H9 (cell line): ENCODE data around the gene FOXG1. TPM values are rescaled to one million over a fixed set of nuclear protein-coding genes. Genes with fewer than 3 reads are reported as not detected.

Experiments used
- DNase-seq: peaks from one replicate; pipeline ENCODE4 v3.0.0-alpha.2; 2017
- H2AFZ ChIP-seq: one replicate; pipeline ENCODE4 v1.6.1; 2013; ENCODE audit warnings: mild to moderate bottlenecking, low read length, control low read depth, moderate library complexity
- H2AK5ac ChIP-seq: 2 replicates; pipeline ENCODE4 v1.6.1; 2013; ENCODE audit warnings: low read length, control low read depth, mixed read lengths; ENCODE audit not compliant: insufficient read length
- H2BK120ac ChIP-seq: one replicate; pipeline ENCODE4 v1.6.1; 2013; ENCODE audit warnings: low read depth, mild to moderate bottlenecking, low read length, control low read depth, inconsistent platforms; ENCODE audit not compliant: poor library complexity, severe bottlenecking
- H2BK12ac ChIP-seq: 2 replicates; pipeline ENCODE4 v1.6.1; 2013; ENCODE audit warnings: low read length, control low read depth, mixed read lengths, low read depth; ENCODE audit not compliant: insufficient read length
- H2BK15ac ChIP-seq: 2 replicates; pipeline ENCODE4 v1.6.1; 2013; ENCODE audit warnings: low read depth, low read length, control low read depth
- H2BK20ac ChIP-seq: one replicate; pipeline ENCODE4 v1.6.1; 2013; ENCODE audit warnings: low read depth, mild to moderate bottlenecking, low read length, control low read depth, inconsistent platforms; ENCODE audit not compliant: poor library complexity, severe bottlenecking
- H2BK5ac ChIP-seq: 2 replicates; pipeline ENCODE4 v1.6.1; 2013; ENCODE audit warnings: low read length, control low read depth, mixed read lengths; ENCODE audit not compliant: insufficient read length
- H3K14ac ChIP-seq: 2 replicates; pipeline ENCODE4 v1.6.1; 2013; ENCODE audit warnings: low read length, control low read depth; ENCODE audit not compliant: insufficient read depth
- H3K18ac ChIP-seq: 2 replicates; pipeline ENCODE4 v1.6.1; 2013; ENCODE audit warnings: low read depth, mild to moderate bottlenecking, mixed read lengths, low read length, control low read depth; ENCODE audit not compliant: insufficient read length
- H3K23ac ChIP-seq: 2 replicates; pipeline ENCODE4 v1.6.1; 2013; ENCODE audit warnings: low read length, control low read depth, mixed read lengths, low read depth; ENCODE audit not compliant: insufficient read length
- H3K23me2 ChIP-seq: 2 replicates; pipeline ENCODE4 v1.6.1; 2013; ENCODE audit warnings: low read depth, mild to moderate bottlenecking, mixed read lengths, low read length, control low read depth; ENCODE audit not compliant: insufficient read length, poor library complexity, severe bottlenecking
- H3K27ac ChIP-seq: 2 replicates; pipeline ENCODE4 v1.5.1; 2013; ENCODE audit warnings: low read length, control low read depth, mixed read lengths, low read depth; ENCODE audit not compliant: insufficient read length
- H3K27me3 ChIP-seq: 2 replicates; pipeline ENCODE4 v1.6.1; 2013; ENCODE audit warnings: low read length, control low read depth, inconsistent platforms; ENCODE audit not compliant: insufficient read depth
- H3K4ac ChIP-seq: 2 replicates; pipeline ENCODE4 v1.6.1; 2013; ENCODE audit warnings: low read depth, mild to moderate bottlenecking, control low read depth, inconsistent platforms, low read length, moderate library complexity
- H3K4me1 ChIP-seq: 2 replicates; pipeline ENCODE4 v1.6.1; 2013; ENCODE audit warnings: low read length, control low read depth, inconsistent platforms; ENCODE audit not compliant: insufficient read depth
- H3K4me2 ChIP-seq: 2 replicates; pipeline ENCODE4 v1.6.1; 2013; ENCODE audit warnings: low read length, control low read depth, mixed read lengths; ENCODE audit not compliant: insufficient read length, insufficient read depth
- H3K56ac ChIP-seq: 2 replicates; pipeline ENCODE4 v1.6.1; 2013; ENCODE audit warnings: low read depth, mild to moderate bottlenecking, mixed read lengths, low read length, control low read depth; ENCODE audit not compliant: insufficient read length
- H3K79me1 ChIP-seq: 2 replicates; pipeline ENCODE4 v1.6.1; 2013; ENCODE audit warnings: low read depth, mild to moderate bottlenecking, moderate library complexity, low read length, control low read depth, inconsistent platforms; ENCODE audit not compliant: insufficient read depth, poor library complexity, severe bottlenecking
- H3K79me2 ChIP-seq: 2 replicates; pipeline ENCODE4 v1.6.1; 2013; ENCODE audit warnings: low read length, control low read depth, inconsistent platforms; ENCODE audit not compliant: insufficient read depth
- H3K9ac ChIP-seq: 2 replicates; pipeline ENCODE4 v1.6.1; 2013; ENCODE audit warnings: low read length, control low read depth, mixed read lengths; ENCODE audit not compliant: insufficient read length; ENCODE audit errors: extremely low read depth
- H3K9me3 ChIP-seq: one replicate; pipeline ENCODE4 v1.6.1; 2013; ENCODE audit warnings: low read depth, low read length, inconsistent platforms; ENCODE audit not compliant: control insufficient read depth
- H3T11ph ChIP-seq: one replicate; pipeline ENCODE4 v1.6.1; 2013; ENCODE audit warnings: mild to moderate bottlenecking, low read length, control low read depth, inconsistent platforms
- H4K20me1 ChIP-seq: one replicate; pipeline ENCODE4 v1.6.1; 2013; ENCODE audit not compliant: control insufficient read depth, insufficient read length, insufficient read depth
- H4K5ac ChIP-seq: 2 replicates; pipeline ENCODE4 v1.6.1; 2013; ENCODE audit warnings: low read depth, mild to moderate bottlenecking, mixed read lengths, low read length, control low read depth; ENCODE audit not compliant: insufficient read length
- H4K8ac ChIP-seq: replicated peaks from 2 replicates; pipeline ENCODE4 v1.6.1; 2013; ENCODE audit warnings: low read length, control low read depth, mixed read lengths, low read depth; ENCODE audit not compliant: insufficient read length
- H4K91ac ChIP-seq: 2 replicates; pipeline ENCODE4 v1.6.1; 2013; ENCODE audit warnings: low read depth, mild to moderate bottlenecking, moderate library complexity, mixed read lengths, low read length, control low read depth; ENCODE audit not compliant: insufficient read length
- H3K27ac Mint-ChIP-seq, 3 experiments: 2 replicates in 2 of 3; 3 replicates in 1 of 3; pipeline ENCODE4 v1.8.0; 2020 to 2021; ENCODE audit warnings: mixed read lengths in 3 of 3, mild to moderate bottlenecking in 1 of 3, moderate library complexity in 1 of 3
- H3K27me3 Mint-ChIP-seq: 2 replicates; pipeline ENCODE4 v1.8.0; 2021; ENCODE audit warnings: low read depth, mild to moderate bottlenecking, moderate library complexity, mixed read lengths
- H3K36me3 Mint-ChIP-seq, 3 experiments: 2 replicates in 2 of 3; 3 replicates in 1 of 3; pipeline ENCODE4 v1.8.0; 2020 to 2021; ENCODE audit warnings: low read depth in 3 of 3, mixed read lengths in 3 of 3; ENCODE audit not compliant: insufficient read depth in 1 of 3
- H3K4me1 Mint-ChIP-seq, 2 experiments: 2 replicates each; pipeline ENCODE4 v1.8.0; 2020; ENCODE audit warnings: mixed read lengths in 2 of 2
- H3K4me3 Mint-ChIP-seq, 2 experiments: 2 replicates in 1 of 2; 3 replicates in 1 of 2; pipeline ENCODE4 v1.8.0; 2020 to 2021; ENCODE audit warnings: mild to moderate bottlenecking in 2 of 2, mixed read lengths in 2 of 2, moderate library complexity in 1 of 2
- H3K9me3 Mint-ChIP-seq, 2 experiments: 2 replicates in 1 of 2; 3 replicates in 1 of 2; pipeline ENCODE4 v1.8.0; 2020; ENCODE audit warnings: mild to moderate bottlenecking in 2 of 2, mixed read lengths in 2 of 2, moderate library complexity in 1 of 2
- CTCF ChIP-seq: fragments of 200-600 bp; sonication (generic); conservative IDR thresholded peaks from 3 replicates; pipeline ENCODE4 v1.8.0; 2021; ENCODE audit warnings: antibody characterized with exemption, mild to moderate bottlenecking
- WGBS: extraction: QIAGEN DNeasy Blood & Tissue Kit; methylation state at CpG from one replicate; pipeline ENCODE4 v1.1.7; 2013; ENCODE audit warnings: missing lambda C conversion rate, low lambda C conversion rate, mixed read lengths; ENCODE audit not compliant: insufficient read length; ENCODE audit errors: extremely low coverage; 5-methylcytosine and 5-hydroxymethylcytosine counted together
- total RNA-seq: library from RNA; stranded (reverse); gene quantifications from 2 replicates; pipeline ENCODE4 v1.2.1, GENCODE V29; 2021

Gene FOXG1
- total RNA-seq, 1 experiment from 2014 or later: 0.11 TPM

DNA sequence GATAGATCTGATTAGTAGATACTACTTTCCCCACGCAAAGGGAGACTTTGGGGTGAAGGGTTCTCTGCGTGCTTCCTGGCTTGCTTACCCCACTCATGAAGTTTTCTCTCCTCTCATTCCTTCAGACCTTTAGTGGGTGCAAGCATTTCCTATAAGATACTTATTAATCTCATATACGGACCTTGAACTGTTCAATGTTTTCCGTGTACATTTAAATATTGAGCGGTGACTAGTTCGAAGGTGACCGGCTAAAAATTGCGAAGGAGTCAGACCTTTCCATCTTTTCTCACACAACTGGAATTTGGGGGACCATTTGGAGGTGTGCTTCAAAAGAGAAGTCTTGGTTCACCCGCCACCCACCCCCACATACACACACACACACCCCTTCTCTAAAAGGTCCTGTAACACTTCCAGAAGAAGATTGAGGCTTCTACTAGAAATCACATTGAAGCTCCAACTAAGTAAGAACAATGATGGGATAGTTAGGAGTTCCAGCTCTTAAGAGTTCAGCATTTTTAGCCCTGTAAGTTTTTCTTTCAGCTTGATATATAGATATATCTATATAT, 6.1 kb upstream of the FOXG1 start:
- Histone ChIP-seq H2BK20ac (no peak overlapping the region), H3K4me2 (peak overlapping the region; percentile 11), H4K8ac (no peak overlapping the region), H3K23me2 (peaks cover 2% of the 10 kb centered on the region), H3K4me1 (no peaks in the 10 kb centered on the region), H3K27me3 (peaks cover 91% of the 10 kb centered on the region), H3K27ac (no peak overlapping the region), H3K9me3 (no peaks in the 10 kb centered on the region), H3K14ac (no peak overlapping the region), H2BK120ac (no peak overlapping the region), H4K5ac (no peak overlapping the region), H3K56ac (no peak overlapping the region), H3K4ac (no peak overlapping the region), H2BK12ac (no peak overlapping the region), H3K79me2 (no peaks in the 10 kb centered on the region), H3K9ac (no peak overlapping the region), H2AFZ (no peak overlapping the region), H4K91ac (no peak overlapping the region), H2AK5ac (no peak overlapping the region), H3K23ac (no peak overlapping the region), H2BK15ac (no peak overlapping the region), H4K20me1 (no peaks in the 10 kb centered on the region), H2BK5ac (no peak overlapping the region), H3K79me1 (no peaks in the 10 kb centered on the region), H3T11ph (no peak overlapping the region), H3K18ac (no peak overlapping the region)
- Mint-ChIP-seq H3K27me3 (peaks cover 100% of the 10 kb centered on the region), H3K4me3 (peak overlapping the region in 1 of 2 experiments; percentile 75; a peak in 2 of 5 replicates), H3K9me3 (peaks cover 5 to 6% of the 10 kb centered on the region in 2 experiments; a peak in 4 of 5 replicates), H3K36me3 (no peaks in the 10 kb centered on the region), H3K27ac (no peak overlapping the region), H3K4me1 (peaks cover 22 to 63% of the 10 kb centered on the region in 2 experiments)
- no CpG with 5 or more reads among the region's 9 CpGs for WGBS
- no peak for TF ChIP-seq CTCF
- no peak for DNase-seq
